ENCODE results near the gene EFCAB6.

The EFCAB6 gene

DNA sequence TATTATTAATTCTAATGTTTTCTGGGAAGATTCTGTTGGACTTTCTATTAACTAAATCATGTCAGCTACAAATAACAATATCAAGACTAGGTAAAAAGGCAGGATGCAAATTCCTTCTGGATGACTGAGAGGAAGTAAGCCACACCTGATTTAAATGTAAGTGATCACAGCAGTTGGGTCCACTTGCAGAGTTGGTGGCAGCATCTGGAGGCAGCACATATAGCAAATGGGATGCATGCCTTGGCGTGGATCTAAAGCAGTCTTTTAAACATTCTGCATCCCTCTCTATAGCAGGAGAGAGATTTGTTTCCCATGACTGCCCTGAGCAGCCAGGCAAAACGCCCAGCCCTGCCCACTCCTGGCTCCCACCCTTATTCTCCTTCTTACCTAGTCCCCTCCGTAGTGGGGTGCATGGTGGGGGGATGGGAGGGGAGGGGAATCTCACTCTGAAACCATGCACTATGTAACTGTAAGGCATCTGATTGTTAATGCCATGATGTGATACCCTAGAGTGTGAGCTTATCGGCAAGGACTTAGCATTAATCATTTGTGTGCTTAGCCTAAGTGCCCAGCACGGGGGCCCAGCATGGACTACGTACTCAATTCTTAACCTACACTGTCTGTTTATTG lies 130.3 kb downstream of the EFCAB6 start:
- no peak for TF ChIP-seq BACH2 (CRISPR knock-in tag; IDR thresholded peaks at IDR 0.05; ENCODE audit: borderline replicate concordance)
- TF ChIP-seq TOX (CRISPR knock-in tag; IDR thresholded peaks at IDR 0.05; ENCODE audit: borderline replicate concordance) = no peak
- no peak for TF ChIP-seq ESRRG (CRISPR knock-in tag; IDR thresholded peaks at IDR 0.05)
- TF ChIP-seq ZNF70 (CRISPR knock-in tag; IDR thresholded peaks at IDR 0.05) = no peak
- TF ChIP-seq, protein P1, sequence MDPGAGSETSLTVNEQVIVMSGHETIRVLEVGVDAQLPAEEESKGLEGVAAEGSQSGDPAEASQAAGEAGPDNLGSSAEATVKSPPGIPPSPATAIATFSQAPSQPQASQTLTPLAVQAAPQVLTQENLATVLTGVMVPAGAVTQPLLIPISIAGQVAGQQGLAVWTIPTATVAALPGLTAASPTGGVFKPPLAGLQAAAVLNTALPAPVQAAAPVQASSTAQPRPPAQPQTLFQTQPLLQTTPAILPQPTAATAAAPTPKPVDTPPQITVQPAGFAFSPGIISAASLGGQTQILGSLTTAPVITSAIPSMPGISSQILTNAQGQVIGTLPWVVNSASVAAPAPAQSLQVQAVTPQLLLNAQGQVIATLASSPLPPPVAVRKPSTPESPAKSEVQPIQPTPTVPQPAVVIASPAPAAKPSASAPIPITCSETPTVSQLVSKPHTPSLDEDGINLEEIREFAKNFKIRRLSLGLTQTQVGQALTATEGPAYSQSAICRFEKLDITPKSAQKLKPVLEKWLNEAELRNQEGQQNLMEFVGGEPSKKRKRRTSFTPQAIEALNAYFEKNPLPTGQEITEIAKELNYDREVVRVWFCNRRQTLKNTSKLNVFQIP (CRISPR knock-in tag; IDR thresholded peaks at IDR 0.05; ENCODE audit: borderline replicate concordance, low read depth) = no peak
- TF ChIP-seq ZNF565 (CRISPR knock-in tag; conservative IDR thresholded peaks at IDR 0.05; ENCODE audit: low read depth) = no peak
- no peak for TF ChIP-seq ZFP30 (CRISPR knock-in tag; IDR thresholded peaks at IDR 0.05)
- TF ChIP-seq, protein P2, sequence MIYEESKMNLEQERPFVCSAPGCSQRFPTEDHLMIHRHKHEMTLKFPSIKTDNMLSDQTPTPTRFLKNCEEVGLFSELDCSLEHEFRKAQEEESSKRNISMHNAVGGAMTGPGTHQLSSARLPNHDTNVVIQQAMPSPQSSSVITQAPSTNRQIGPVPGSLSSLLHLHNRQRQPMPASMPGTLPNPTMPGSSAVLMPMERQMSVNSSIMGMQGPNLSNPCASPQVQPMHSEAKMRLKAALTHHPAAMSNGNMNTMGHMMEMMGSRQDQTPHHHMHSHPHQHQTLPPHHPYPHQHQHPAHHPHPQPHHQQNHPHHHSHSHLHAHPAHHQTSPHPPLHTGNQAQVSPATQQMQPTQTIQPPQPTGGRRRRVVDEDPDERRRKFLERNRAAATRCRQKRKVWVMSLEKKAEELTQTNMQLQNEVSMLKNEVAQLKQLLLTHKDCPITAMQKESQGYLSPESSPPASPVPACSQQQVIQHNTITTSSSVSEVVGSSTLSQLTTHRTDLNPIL (CRISPR knock-in tag; IDR thresholded peaks at IDR 0.05; ENCODE audit: low read depth) = no peak
- no peak for TF ChIP-seq OSR1 (CRISPR knock-in tag; IDR thresholded peaks at IDR 0.05)
- no peak for TF ChIP-seq RARB (CRISPR knock-in tag; IDR thresholded peaks at IDR 0.05)
- ATAC-seq = no peak

DNA sequence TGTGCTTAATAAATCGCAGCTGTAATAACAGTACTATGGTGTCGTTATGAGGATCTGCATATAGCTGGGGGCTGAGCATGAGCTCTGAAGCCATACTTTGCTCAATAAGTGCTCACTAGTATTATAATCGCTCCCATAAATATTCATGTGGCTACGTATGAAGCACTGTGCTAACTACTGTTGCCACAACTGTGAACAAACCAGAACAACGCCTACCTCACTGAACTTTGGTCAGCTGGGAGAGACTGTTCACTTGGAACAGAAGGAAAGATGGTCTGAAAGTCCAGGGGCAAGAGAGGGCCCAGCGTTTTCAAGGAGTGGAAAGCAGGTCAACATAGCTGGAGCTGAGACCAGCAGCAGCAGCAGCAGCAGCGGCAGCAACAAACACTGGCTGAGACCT lies 141.6 kb downstream of the EFCAB6 start:
- TF ChIP-seq PPARA (CRISPR knock-in tag; IDR thresholded peaks at IDR 0.05; ENCODE audit: borderline replicate concordance) = no peak
- no peak for TF ChIP-seq RARB (CRISPR knock-in tag; IDR thresholded peaks at IDR 0.05)
- TF ChIP-seq SNAI2 (CRISPR knock-in tag; IDR thresholded peaks at IDR 0.05) = no peak
- no peak for TF ChIP-seq BACH2 (CRISPR knock-in tag; IDR thresholded peaks at IDR 0.05; ENCODE audit: borderline replicate concordance)
- no peak for TF ChIP-seq CSDC2 (CRISPR knock-in tag; IDR thresholded peaks at IDR 0.05)
- TF ChIP-seq ZFP30 (CRISPR knock-in tag; IDR thresholded peaks at IDR 0.05) = no peak
- TF ChIP-seq TCF4 (CRISPR knock-in tag; IDR thresholded peaks at IDR 0.05; ENCODE audit: borderline replicate concordance) = no peak
- no peak for TF ChIP-seq ARNTL (CRISPR knock-in tag; IDR thresholded peaks at IDR 0.05; ENCODE audit: borderline replicate concordance, low read depth)
- no peak for TF ChIP-seq OSR1 (CRISPR knock-in tag; IDR thresholded peaks at IDR 0.05)
- no peak for TF ChIP-seq ZNF70 (CRISPR knock-in tag; IDR thresholded peaks at IDR 0.05)
- TF ChIP-seq, protein P1 (CRISPR knock-in tag; IDR thresholded peaks at IDR 0.05; ENCODE audit: borderline replicate concordance, low read depth) = no peak
- TF ChIP-seq TOX (CRISPR knock-in tag; IDR thresholded peaks at IDR 0.05; ENCODE audit: borderline replicate concordance) = no peak
- TF ChIP-seq, protein P3, sequence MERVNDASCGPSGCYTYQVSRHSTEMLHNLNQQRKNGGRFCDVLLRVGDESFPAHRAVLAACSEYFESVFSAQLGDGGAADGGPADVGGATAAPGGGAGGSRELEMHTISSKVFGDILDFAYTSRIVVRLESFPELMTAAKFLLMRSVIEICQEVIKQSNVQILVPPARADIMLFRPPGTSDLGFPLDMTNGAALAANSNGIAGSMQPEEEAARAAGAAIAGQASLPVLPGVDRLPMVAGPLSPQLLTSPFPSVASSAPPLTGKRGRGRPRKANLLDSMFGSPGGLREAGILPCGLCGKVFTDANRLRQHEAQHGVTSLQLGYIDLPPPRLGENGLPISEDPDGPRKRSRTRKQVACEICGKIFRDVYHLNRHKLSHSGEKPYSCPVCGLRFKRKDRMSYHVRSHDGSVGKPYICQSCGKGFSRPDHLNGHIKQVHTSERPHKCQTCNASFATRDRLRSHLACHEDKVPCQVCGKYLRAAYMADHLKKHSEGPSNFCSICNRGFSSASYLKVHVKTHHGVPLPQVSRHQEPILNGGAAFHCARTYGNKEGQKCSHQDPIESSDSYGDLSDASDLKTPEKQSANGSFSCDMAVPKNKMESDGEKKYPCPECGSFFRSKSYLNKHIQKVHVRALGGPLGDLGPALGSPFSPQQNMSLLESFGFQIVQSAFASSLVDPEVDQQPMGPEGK (CRISPR knock-in tag; IDR thresholded peaks at IDR 0.05; ENCODE audit: borderline replicate concordance) = no peak
- TF ChIP-seq ZNF8 (CRISPR knock-in tag; IDR thresholded peaks at IDR 0.05) = no peak
- TF ChIP-seq, protein P4, sequence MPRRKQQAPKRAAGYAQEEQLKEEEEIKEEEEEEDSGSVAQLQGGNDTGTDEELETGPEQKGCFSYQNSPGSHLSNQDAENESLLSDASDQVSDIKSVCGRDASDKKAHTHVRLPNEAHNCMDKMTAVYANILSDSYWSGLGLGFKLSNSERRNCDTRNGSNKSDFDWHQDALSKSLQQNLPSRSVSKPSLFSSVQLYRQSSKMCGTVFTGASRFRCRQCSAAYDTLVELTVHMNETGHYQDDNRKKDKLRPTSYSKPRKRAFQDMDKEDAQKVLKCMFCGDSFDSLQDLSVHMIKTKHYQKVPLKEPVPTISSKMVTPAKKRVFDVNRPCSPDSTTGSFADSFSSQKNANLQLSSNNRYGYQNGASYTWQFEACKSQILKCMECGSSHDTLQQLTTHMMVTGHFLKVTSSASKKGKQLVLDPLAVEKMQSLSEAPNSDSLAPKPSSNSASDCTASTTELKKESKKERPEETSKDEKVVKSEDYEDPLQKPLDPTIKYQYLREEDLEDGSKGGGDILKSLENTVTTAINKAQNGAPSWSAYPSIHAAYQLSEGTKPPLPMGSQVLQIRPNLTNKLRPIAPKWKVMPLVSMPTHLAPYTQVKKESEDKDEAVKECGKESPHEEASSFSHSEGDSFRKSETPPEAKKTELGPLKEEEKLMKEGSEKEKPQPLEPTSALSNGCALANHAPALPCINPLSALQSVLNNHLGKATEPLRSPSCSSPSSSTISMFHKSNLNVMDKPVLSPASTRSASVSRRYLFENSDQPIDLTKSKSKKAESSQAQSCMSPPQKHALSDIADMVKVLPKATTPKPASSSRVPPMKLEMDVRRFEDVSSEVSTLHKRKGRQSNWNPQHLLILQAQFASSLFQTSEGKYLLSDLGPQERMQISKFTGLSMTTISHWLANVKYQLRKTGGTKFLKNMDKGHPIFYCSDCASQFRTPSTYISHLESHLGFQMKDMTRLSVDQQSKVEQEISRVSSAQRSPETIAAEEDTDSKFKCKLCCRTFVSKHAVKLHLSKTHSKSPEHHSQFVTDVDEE (CRISPR knock-in tag; IDR thresholded peaks at IDR 0.05) = no peak
- TF ChIP-seq ZFP3 (CRISPR knock-in tag; IDR thresholded peaks at IDR 0.05) = no peak
- no peak for ATAC-seq

DNA sequence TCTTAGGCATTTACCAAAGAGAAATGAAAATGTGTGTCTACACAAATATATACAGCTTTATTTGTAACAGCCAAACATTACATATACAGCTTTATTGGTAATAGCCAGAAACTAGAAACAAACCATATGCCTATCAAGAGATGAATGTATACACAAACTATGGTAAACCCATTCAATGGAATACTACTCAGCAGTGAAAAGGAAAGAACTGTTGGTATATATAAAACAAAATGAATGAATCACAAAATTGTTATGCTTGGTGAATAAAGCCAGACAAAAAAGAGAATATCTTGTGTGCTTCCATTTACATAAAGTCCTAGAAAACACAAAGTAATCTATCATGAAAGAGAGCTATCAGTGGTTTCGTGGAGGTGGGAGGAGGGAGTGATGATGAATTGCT lies 142.9 kb downstream of the EFCAB6 start:
- TF ChIP-seq ZC3H10 (CRISPR knock-in tag; IDR thresholded peaks at IDR 0.05) (no peak), ZNF8 (CRISPR knock-in tag; IDR thresholded peaks at IDR 0.05) (peak; percentile 82), ZNF70 (CRISPR knock-in tag; IDR thresholded peaks at IDR 0.05) (no peak), GLIS3 (CRISPR knock-in tag; IDR thresholded peaks at IDR 0.05) (no peak)
- TF ChIP-seq, protein P1 (CRISPR knock-in tag; IDR thresholded peaks at IDR 0.05; ENCODE audit: borderline replicate concordance, low read depth) = no peak
- TF ChIP-seq, protein P4 (CRISPR knock-in tag; IDR thresholded peaks at IDR 0.05) = no peak
- no peak for ATAC-seq

Data from SK-N-SH treated with all-trans-retinoic acid at 6 μM for 48 hours (cell line).